GM12864 (cell line): ENCODE data around the gene ECM1.
A peak's percentile ranks its signal among the peaks of the same experiment; 100 is the strongest.

Experiments
- DNase-seq: peaks from one replicate; pipeline ENCODE4 v3.0.0-alpha.2; 2011; ENCODE audit warnings: low read depth
- H3K4me3 ChIP-seq: 2 replicates; pipeline ENCODE4 v1.5.1; 2011; ENCODE audit warnings: mild to moderate bottlenecking, low read depth, low read length, control low read depth
- CTCF ChIP-seq: IDR thresholded peaks from 2 replicates; pipeline ENCODE4 v1.5.1; 2011; ENCODE audit warnings: low read depth, mild to moderate bottlenecking, moderate library complexity, low read length, control low read depth, inconsistent platforms; ENCODE audit errors: missing control alignments

ECM1 gene

DNA sequence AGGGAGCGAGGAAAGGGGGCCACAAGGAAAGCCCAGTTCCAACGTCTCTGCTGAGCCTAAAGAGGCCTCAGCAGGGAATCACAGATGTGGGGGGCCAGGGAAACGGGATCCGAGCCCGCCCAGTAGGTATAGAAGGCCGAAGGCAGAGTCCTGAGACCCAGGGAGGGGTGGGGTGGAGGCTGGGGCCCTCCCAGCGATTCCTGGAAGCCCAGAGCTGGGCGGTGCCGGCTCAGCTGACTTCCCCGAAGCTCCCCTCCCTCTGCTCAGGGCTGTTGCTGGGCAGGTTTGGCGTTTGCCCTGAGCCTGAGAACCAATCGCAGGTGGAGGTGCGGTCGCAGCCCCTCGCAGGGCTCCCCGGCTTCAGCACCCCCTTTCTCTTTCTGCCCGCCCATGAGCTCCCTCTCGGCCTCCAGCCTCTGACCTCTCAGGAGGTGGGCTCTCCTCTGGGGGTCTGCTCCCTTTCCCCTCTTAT, 54.1 kb downstream of the ECM1 start:
- DNase-seq, result peak; percentile 81
- TF ChIP-seq CTCF, result no peak
- H3K4me3 ChIP-seq, result peak overlapping the region; percentile 59

DNA sequence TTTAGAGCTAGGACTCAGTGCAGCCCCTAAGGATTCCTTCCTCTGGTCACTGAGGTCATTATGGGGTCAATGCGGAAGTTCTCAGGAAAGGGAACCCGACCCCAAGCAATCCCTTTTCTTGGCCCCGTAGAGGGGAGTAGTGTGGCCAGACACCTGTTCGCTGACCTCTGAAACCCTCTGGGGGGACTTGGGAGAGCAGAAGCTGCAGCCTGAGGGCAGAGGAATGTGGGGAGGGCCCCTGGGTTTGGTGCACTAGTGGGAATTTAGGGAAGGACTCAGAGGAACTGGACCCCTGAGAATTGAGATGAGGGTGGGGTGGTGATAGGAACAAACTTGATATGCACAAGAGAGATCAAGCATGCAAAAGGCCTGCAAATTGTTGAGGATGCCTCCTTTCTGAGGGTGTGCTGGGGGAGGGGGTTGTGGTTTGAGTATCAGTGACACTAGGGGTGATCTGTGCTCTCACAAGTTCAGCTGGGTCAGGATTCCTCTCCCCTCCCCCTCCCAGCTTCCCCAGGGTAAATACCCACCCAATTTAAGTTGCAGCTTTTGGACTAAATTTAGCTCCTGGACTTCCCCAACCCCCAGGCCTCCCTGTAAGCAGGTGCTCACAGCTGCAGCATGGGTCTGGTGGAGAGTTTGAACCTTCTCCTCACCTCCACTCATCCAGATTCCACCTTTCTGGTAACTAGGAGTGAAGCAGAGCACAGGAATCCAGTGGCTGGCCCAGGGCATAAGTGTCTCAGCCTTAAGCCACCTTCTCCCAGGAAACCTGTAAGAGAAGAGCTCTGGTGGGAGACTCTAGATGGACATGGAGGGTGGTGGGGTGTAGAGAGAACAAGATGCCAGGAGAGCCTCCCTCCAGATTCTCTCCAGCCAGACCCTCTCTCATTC, 54.8 kb downstream of the ECM1 start:
- H3K4me3 ChIP-seq, result peak overlapping the region; percentile 59
- no peak for TF ChIP-seq CTCF
- peak; percentile 100 for DNase-seq
